ENCODE measurements around the gene AIMP1.

Gene AIMP1

GRCh38 chr4:106340774-106341173 lies 24.4 kb downstream of the AIMP1 start:
- H3K27me3 ChIP-seq (ENCODE audit: insufficient read depth, poor library complexity, severe bottlenecking): no peaks in the 10 kb centered on the region
- no peak for DNase-seq (ENCODE audit: low read depth in 1 of 2, low spot score in 1 of 2)
- no peak overlapping the region for H3K4me3 ChIP-seq (replicated peaks; ENCODE audit: insufficient read depth, low read length)
- no peak overlapping the region for H3K27ac ChIP-seq (replicated peaks)
- no peak for TF ChIP-seq POLR2AphosphoS5 (IDR thresholded peaks at IDR 0.05; ENCODE audit: low read depth)
- no peak for TF ChIP-seq GABPA (IDR thresholded peaks at IDR 0.05; ENCODE audit: low read depth)
- TF ChIP-seq SPI1 (IDR thresholded peaks at IDR 0.05; ENCODE audit: borderline replicate concordance, low read depth): no peak
- TF ChIP-seq REST (IDR thresholded peaks at IDR 0.05; ENCODE audit: insufficient replicate concordance, low read depth): no peak
- TF ChIP-seq, protein P1, sequence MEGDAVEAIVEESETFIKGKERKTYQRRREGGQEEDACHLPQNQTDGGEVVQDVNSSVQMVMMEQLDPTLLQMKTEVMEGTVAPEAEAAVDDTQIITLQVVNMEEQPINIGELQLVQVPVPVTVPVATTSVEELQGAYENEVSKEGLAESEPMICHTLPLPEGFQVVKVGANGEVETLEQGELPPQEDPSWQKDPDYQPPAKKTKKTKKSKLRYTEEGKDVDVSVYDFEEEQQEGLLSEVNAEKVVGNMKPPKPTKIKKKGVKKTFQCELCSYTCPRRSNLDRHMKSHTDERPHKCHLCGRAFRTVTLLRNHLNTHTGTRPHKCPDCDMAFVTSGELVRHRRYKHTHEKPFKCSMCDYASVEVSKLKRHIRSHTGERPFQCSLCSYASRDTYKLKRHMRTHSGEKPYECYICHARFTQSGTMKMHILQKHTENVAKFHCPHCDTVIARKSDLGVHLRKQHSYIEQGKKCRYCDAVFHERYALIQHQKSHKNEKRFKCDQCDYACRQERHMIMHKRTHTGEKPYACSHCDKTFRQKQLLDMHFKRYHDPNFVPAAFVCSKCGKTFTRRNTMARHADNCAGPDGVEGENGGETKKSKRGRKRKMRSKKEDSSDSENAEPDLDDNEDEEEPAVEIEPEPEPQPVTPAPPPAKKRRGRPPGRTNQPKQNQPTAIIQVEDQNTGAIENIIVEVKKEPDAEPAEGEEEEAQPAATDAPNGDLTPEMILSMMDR (IDR thresholded peaks at IDR 0.05; ENCODE audit: insufficient read depth, low read length): no peak

GRCh38 chr4:106343865-106344646 lies 27.7 kb downstream of the AIMP1 start:
- Histone ChIP-seq H3K27ac (replicated peaks) (no peak overlapping the region), H3K27me3 (ENCODE audit: insufficient read depth, poor library complexity, severe bottlenecking) (no peaks in the 10 kb centered on the region), H3K4me3 (replicated peaks; ENCODE audit: insufficient read depth, low read length) (no peak overlapping the region)
- DNase-seq (ENCODE audit: low read depth in 1 of 2, low spot score in 1 of 2): no peak
- TF ChIP-seq, protein P1 (IDR thresholded peaks at IDR 0.05; ENCODE audit: insufficient read depth, low read length): no peak
- TF ChIP-seq POLR2AphosphoS5 (IDR thresholded peaks at IDR 0.05; ENCODE audit: low read depth): no peak
- TF ChIP-seq GABPA (IDR thresholded peaks at IDR 0.05; ENCODE audit: low read depth): no peak
- TF ChIP-seq SPI1 (IDR thresholded peaks at IDR 0.05; ENCODE audit: borderline replicate concordance, low read depth): no peak
- no peak for TF ChIP-seq REST (IDR thresholded peaks at IDR 0.05; ENCODE audit: insufficient replicate concordance, low read depth)

DNA sequence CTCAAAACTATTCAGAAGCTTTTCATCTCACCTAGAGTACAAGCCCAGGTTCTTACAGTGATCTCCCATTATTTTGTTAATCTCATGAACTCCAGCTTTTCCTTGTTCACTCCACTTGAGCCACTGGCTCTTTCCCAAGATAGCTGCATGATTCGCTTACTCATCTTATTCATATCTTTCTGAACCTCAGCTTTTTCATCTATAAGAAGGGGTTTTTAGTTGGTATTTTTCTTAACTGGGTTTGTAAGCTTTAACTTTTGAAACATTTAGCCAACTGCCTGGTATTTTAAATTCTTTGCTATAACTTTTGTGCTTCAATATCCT lies 28.3 kb downstream of the AIMP1 start:
- Histone ChIP-seq H3K27ac (replicated peaks) (no peak overlapping the region), H3K27me3 (ENCODE audit: insufficient read depth, poor library complexity, severe bottlenecking) (no peaks in the 10 kb centered on the region), H3K4me3 (replicated peaks; ENCODE audit: insufficient read depth, low read length) (no peak overlapping the region)
- DNase-seq (ENCODE audit: low read depth in 1 of 2, low spot score in 1 of 2): no peak
- no peak for TF ChIP-seq GABPA (IDR thresholded peaks at IDR 0.05; ENCODE audit: low read depth)
- TF ChIP-seq, protein P1 (IDR thresholded peaks at IDR 0.05; ENCODE audit: insufficient read depth, low read length): no peak
- no peak for TF ChIP-seq POLR2AphosphoS5 (IDR thresholded peaks at IDR 0.05; ENCODE audit: low read depth)
- TF ChIP-seq SPI1 (IDR thresholded peaks at IDR 0.05; ENCODE audit: borderline replicate concordance, low read depth): no peak
- TF ChIP-seq REST (IDR thresholded peaks at IDR 0.05; ENCODE audit: insufficient replicate concordance, low read depth): no peak
